Embryonic facial prominence (tissue), 1 donor: ENCODE measurements around the gene LNPK.
"Not testable (repeated sequence)": the region's sequence is repeated elsewhere in the genome, so short reads cannot be mapped to it uniquely, and the experiment has no call there.

Source experiments
- DNase-seq: peaks from one replicate; pipeline ENCODE4 v3.0.0-alpha.2; 2016; ENCODE audit errors: extremely low spot score

Gene LNPK

DNA sequence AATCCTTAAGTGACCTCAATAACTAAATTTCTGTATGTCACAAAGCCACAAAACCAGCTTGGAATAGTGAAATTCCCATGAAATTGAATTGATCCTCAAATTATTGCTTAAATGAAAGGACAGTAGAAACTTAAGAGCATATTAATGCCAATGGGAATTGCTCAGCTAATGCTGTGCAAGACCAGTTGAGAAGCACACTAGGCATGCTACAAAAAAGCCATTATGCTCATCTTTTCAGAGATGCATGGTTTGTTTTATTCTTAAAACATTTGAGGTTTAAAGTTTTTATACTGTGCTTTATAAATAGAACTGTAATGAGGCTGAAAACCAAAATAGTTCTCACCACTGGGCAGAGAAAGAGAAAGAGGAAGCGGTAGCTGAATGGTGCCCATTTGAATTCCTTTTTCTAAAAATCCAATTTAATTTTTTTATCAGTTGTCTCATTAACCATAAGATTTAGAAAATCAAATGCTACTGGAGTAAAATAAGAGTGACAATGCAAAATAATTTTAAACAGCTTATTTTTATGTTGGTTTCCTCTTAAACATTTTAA lies 98.6 kb downstream of the LNPK start:
- no peak for DNase-seq

DNA sequence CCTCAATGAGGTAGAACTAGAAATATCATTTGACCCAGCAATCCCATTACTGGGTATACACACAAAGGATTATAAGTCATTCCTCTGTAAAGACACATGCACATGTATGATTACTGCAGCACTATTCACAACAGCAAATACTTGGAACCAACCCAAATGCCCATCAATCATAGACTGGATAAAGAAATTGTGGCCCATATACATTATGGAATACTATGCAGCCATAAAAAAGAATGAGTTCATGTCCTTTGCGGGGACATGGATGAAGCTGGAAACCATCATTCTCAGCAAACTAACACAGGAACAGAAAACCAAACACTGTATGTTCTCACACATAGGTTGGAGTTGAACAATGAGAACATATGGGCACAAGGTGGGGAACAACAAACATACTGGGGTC lies 106.1 kb downstream of the LNPK start:
- not testable (repeated sequence) for DNase-seq

DNA sequence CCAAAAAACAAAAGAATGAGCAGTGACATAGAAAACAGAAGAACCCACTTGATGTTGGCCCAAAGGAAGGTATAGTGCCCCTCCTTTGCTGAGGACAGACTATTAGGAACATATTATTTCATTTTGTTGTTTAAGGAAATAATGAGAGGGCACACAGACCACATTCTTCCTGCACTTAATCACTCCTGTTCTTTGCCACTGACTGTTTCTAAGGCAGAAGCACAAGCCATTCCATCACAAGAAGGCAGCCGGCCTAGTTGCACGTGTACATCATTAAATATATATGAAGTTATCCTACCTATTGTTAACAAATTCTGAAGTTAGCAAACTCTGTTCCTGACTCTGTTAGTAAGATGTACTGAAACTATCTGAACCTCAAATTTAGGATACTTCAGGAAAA lies 110.0 kb downstream of the LNPK start:
- no peak for DNase-seq

DNA sequence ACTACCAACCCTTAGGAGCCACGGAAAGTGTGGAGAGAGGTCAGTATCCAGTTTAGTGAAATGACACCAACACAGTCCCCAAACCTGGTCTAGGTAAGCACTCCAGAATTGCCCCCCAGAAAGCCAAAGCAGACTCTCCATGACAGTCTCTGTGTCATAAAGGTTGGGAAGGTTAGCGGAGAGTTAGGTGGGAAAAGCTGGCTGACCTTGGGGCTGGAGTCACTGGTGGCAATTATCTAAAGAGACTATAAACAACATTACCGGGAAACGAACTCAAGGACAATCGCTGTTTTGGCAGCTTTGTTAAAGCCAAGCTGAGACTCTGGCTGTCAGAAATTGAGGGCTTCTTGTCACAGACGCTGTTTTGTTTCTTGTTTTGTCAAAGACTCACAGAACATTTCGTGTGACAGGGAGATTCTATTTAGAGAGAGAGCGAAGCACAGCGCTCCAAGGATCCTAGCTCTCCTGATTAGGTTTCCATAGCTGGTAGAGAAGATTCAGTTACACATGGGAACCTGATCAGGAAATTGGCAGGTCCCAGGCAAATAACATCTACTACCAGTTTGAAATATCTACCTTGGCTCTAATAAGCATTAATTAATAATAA lies 111.3 kb downstream of the LNPK start:
- no peak for DNase-seq

DNA sequence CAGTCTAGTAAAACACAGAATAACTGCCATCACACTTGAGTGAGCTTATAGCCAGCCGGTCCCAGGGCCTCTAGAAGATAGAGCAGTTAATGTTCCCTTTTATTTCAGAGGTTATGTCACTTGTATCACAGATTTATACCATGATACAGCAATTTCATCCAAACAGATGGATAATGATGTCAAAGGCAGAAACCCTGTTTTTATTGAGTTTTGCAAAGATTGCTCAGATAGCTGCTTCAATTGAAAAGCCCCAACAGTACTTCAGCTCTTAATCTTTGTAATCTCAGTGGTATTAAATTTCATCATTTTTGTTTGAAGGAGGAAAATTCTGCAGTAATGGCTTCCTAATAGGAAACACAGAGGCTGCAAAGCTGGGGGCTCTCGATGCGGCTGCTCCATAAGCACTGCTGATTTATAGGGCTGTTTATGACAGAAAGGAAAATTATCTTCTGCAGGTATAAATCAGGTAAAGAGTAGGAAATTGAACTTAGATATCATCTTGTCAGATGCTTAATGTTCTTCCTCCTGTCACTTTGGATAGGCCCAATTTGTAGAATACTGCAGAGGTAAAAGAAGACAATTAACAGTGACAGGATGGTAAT lies 112.3 kb downstream of the LNPK start:
- DNase-seq: no peak

DNA sequence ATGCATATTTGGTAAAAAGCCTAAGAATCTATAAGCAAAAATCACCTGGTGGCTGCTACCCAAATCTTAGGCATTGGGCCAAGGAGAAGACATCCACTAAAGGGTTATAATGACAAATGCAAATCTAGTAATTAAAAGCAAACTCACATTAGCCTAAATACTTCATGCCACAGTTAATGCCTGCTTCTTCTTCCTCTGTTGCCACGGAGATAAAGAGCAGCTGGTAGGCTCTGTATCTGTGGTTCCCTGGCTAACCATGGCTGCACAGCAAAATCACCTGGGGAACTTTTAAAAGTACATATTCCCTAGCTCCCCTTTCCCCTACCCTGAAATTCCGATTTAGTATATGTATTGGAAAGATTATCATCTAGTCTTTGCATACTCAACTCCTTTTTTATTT lies 114.3 kb downstream of the LNPK start:
- DNase-seq: no peak

DNA sequence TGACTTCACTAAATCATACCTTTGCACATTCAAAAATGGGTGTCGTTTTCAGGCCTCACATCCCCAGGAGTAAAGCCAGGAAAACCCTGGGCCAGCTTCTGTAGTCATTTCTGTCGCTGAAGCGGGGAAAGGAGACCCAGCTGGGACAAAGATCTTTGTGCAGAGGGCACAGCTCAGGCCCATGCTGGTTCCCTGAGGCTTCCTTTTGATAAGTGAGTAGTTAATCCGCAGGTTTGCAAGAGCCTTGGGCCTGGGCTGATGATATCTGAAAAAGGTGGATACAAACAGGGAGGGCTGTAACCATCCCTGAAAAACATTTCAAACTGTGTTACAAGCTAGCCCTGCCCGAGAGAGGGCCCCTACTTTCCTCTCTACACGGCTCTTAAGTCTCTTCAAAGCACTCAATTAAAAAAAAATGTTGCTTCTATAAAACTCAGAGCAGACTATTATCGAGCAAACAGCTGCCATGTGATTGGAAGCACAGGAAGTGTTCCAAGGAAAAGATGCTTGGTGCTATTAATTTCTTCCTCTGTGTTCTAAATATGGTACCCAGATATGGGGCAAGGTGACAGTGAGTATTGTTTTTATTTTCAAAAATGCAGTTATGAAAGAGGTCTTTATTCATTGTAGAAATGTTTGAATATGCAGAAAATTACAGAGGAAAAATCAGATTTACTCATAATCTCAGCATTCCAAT lies 117.2 kb downstream of the LNPK start:
- no peak for DNase-seq

DNA sequence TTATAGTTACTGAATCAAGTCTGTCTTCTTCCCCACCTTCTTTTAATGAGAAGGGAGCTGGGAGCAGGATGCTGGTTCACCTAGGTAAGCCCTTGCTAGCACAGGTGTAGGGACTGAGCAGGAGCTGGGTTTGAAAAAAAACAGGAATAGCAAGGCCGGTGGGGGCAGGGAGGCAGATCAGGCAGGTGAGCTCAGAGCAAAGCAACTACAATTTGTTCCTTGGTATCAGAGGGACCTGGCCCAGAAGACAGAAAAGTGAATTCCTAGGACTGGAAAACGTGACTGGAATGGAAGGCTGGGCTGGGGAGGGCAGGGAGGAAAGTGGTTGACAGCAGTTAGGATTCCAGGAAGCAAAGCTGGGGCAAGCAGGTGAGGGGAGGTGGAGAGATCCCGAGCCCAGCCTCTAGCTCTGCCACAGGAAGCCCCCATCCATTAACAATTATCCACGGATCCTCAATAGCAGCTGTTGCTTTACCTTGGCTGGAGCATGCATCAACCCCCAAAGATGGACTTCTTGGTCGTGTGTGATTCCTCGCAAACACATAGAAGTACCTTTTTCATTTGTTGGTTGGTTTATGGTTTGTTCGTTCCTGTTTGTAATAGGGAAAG lies 118.4 kb downstream of the LNPK start:
- no peak for DNase-seq

DNA sequence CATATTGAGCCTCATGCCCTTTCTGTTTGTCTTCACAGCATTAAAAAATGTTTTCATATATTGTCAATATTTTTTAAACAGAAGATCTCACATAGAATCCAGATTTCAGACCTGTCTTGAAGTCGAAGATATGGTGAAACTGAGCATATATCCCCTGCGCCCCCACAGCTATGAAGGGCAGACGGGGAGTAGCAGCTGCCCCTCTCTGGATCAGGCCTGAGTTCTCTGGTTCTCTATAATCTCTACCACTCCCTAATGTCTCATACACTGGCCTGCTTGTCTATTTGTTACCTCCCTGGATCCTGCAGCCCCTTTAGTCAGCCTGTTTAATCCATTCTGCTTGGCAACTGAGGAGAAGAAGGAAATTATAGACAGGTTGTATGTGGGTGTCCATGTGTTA lies 122.4 kb downstream of the LNPK start:
- no peak for DNase-seq

DNA sequence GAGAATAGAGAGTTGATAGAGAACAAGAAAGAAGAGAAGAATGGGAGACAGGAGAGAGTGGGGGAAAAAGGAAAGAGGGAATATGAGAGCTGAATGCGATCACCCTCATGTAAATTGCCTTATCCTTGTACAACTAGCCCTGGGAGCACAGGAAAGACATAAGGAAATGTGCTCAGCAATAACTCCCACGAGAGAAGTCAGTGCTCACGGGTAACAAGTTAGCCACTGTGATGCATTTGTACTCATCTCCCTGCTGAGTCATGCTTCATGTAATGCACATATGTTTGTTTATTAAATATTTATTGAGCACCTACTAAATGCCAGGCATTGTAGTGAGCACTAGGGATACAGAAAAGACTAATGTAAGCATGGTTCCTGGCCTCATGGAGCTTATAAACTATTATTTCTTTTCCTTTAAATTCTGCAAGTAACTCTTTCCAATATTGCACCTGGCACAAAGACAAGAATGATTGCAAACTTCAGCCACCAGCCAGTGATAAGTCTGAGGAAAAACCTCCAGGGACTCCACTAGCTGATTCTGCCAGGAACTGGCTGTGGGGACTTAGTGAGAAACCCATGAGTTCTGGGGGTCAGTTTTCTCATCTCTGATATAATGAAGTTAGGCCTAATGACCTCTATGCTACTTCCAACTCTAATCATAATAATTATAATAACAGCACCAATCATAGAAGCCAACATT lies 124.1 kb downstream of the LNPK start:
- DNase-seq: no peak

DNA sequence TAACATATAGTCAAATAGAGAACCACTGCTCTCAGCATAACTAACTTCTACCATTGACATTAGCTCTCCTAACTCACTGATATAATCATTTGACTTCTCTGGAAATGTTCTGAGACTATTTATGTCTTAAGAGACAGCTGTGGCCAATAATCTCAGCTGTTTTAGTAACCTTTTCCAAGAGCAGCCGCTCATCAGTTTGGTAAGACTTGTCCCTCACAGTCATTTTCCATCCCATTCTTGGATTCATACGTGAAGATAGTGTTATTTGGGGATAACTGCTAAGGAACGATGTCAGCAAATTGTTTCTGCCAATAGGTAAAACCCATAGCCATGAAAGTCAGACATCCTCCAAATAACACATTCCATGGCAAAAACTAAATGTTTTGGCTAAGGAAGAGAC lies 127.8 kb downstream of the LNPK start:
- no peak for DNase-seq
